Left kidney (tissue), 2 donors: ENCODE measurements around the gene LRRC8D. TPM values are rescaled to one million over a fixed set of nuclear protein-coding genes. Genes with fewer than 3 reads are reported as not detected.

Source experiments
- DNase-seq: peaks from one replicate; pipeline ENCODE4 v3.0.0-alpha.2; 2013
- polyA plus RNA-seq: library from polyadenylated mRNA; unstranded; fragments of 120-200 nt; gene quantifications from one replicate; pipeline ENCODE4 v1.2.1, GENCODE V29; 2013; ENCODE audit not compliant: insufficient read length

The LRRC8D gene
- polyA plus RNA-seq, 1 donor: 41.8 TPM

- DNase-seq: no peak
These were observed 117.6 kb downstream of the LRRC8D start for GRCh38 chr1:89938171-89939055.

GRCh38 chr1:89939059-89939570 is 118.3 kb downstream of the LRRC8D start:
- DNase-seq: no peak

GRCh38 chr1:89939693-89940438 is 119.0 kb downstream of the LRRC8D start:
- no peak for DNase-seq

- no peak for DNase-seq
These were observed 120.4 kb downstream of the LRRC8D start for GRCh38 chr1:89941110-89941766.

GRCh38 chr1:89942014-89942413 is 121.2 kb downstream of the LRRC8D start:
- no peak for DNase-seq

- no peak for DNase-seq
These were observed 122.2 kb downstream of the LRRC8D start for GRCh38 chr1:89942825-89943658.

GRCh38 chr1:89943846-89944781 is 123.3 kb downstream of the LRRC8D start:
- DNase-seq: no peak

- no peak for DNase-seq
These were observed 125.1 kb downstream of the LRRC8D start for GRCh38 chr1:89945852-89946476.

- DNase-seq: no peak
These were observed 125.7 kb downstream of the LRRC8D start for GRCh38 chr1:89946532-89946931.

GRCh38 chr1:89948722-89949345 is 128.0 kb downstream of the LRRC8D start:
- DNase-seq: no peak

GRCh38 chr1:89949991-89950624 is 129.3 kb downstream of the LRRC8D start:
- no peak for DNase-seq

GRCh38 chr1:89950703-89951102 is 129.9 kb downstream of the LRRC8D start:
- no peak for DNase-seq

GRCh38 chr1:89951766-89952604 is 131.2 kb downstream of the LRRC8D start:
- no peak for DNase-seq

GRCh38 chr1:89952605-89953130 is 131.8 kb downstream of the LRRC8D start:
- no peak for DNase-seq

- DNase-seq: peak; percentile 53
These were observed 132.3 kb downstream of the LRRC8D start for GRCh38 chr1:89953131-89953626.

GRCh38 chr1:89953929-89954328 is 133.1 kb downstream of the LRRC8D start:
- no peak for DNase-seq

GRCh38 chr1:89954401-89954800 is 133.6 kb downstream of the LRRC8D start:
- DNase-seq: no peak
